Astrocyte of the spinal cord (primary cell): ENCODE data around the gene KCTD19.

ENCODE experiments used
- DNase-seq: peaks from one replicate; pipeline ENCODE4 v3.0.0; 2011; ENCODE audit warnings: low read depth, low spot score
- H3K4me3 ChIP-seq: 2 replicates; pipeline ENCODE4 v1.5.1; 2011; ENCODE audit warnings: low read depth, mild to moderate bottlenecking, low read length, moderate library complexity
- CTCF ChIP-seq: IDR thresholded peaks from 2 replicates; pipeline ENCODE4 v1.5.1; 2012; ENCODE audit warnings: low read depth, mild to moderate bottlenecking, low read length, inconsistent platforms
- in situ Hi-C: cut with HindIII; loops from 2 replicates; pipeline ENCODE4 v1.10.0; 2017; ENCODE audit warnings: low sequenced_read_pairs

Gene KCTD19

GRCh38 chr16:67252609-67253497 lies 73.7 kb downstream of the KCTD19 start:
- no peak overlapping the region for H3K4me3 ChIP-seq
- TF ChIP-seq CTCF = no peak
- in situ Hi-C loops = no loop called here
- DNase-seq = no peak

GRCh38 chr16:67250045-67250327 lies 76.6 kb downstream of the KCTD19 start:
- in situ Hi-C loops = no loop called here
- DNase-seq = no peak
- no peak for TF ChIP-seq CTCF
- H3K4me3 ChIP-seq = no peak overlapping the region

- in situ Hi-C loops = no loop called here
- peak overlapping the region; percentile 59 for H3K4me3 ChIP-seq
- no peak for DNase-seq
- TF ChIP-seq CTCF = no peak
Measured at GRCh38 chr16:67249178-67250044, 77.1 kb downstream of the KCTD19 start.

- TF ChIP-seq CTCF = no peak
- H3K4me3 ChIP-seq = peak within 1 kb of the TSS; percentile 59
- DNase-seq = no peak
- in situ Hi-C loops = no loop called here
Measured at GRCh38 chr16:67248401-67249177, 78.0 kb downstream of the KCTD19 start, which contains the start of gene SLC9A5. Gene SLC9A5 (plus strand): TSS chr16:67248979. CDS start chr16:67249015, 36 bp downstream.

GRCh38 chr16:67248073-67248400 lies 78.5 kb downstream of the KCTD19 start:
- in situ Hi-C loops = no loop called here
- DNase-seq = no peak
- no peak for TF ChIP-seq CTCF
- peak overlapping the region; percentile 59 for H3K4me3 ChIP-seq
